CD14-positive monocyte (primary cell): Measurements from ENCODE around the gene IL17D. TPM values are rescaled to one million over a fixed set of nuclear protein-coding genes. Genes with fewer than 3 reads are reported as not detected.

Source experiments
- DNase-seq, 3 donors: peaks; one replicate each; pipeline ENCODE4 v3.0.0-alpha.2; 2011 to 2022
- H2AFZ ChIP-seq: 2 replicates; pipeline ENCODE4 v1.6.0; 2012; ENCODE audit warnings: mild to moderate bottlenecking, low read depth, low read length, inconsistent platforms; ENCODE audit not compliant: insufficient read depth, poor library complexity, severe bottlenecking
- H3K27ac ChIP-seq, 2 donors: 1 replicate in 1 of 2; 2 replicates in 1 of 2; pipeline ENCODE4 v1.5.1; 2012 to 2013; ENCODE audit warnings: low read length in 2 of 2, control low read depth in 1 of 2, inconsistent platforms in 1 of 2, low read depth in 1 of 2, mild to moderate bottlenecking in 1 of 2
- H3K27me3 ChIP-seq, 2 donors: one replicate each; pipeline versions ENCODE4 v1.6.0 to v1.6.1; 2011 to 2013; ENCODE audit warnings: low read length in 2 of 2; ENCODE audit not compliant: control insufficient read depth in 2 of 2, insufficient read depth in 2 of 2
- H3K36me3 ChIP-seq, 2 donors: replicated peaks in 1 of 2; 1 replicate in 1 of 2; 2 replicates in 1 of 2; pipeline versions ENCODE4 v1.5.1 to v1.6.1; 2012 to 2013; ENCODE audit warnings: low read length in 2 of 2, control low read depth in 1 of 2, inconsistent platforms in 1 of 2, mild to moderate bottlenecking in 1 of 2; ENCODE audit not compliant: insufficient read depth in 2 of 2, control insufficient read depth in 1 of 2
- H3K4me1 ChIP-seq, 2 donors: 1 replicate in 1 of 2; 2 replicates in 1 of 2; pipeline versions ENCODE4 v1.5.1 to v1.6.1; 2012 to 2013; ENCODE audit warnings: low read length in 2 of 2, control low read depth in 1 of 2, inconsistent platforms in 1 of 2, mild to moderate bottlenecking in 1 of 2, moderate library complexity in 1 of 2; ENCODE audit not compliant: insufficient read depth in 2 of 2, control insufficient read depth in 1 of 2
- H3K4me2 ChIP-seq: replicated peaks from 2 replicates; pipeline ENCODE3; 2012; ENCODE audit warnings: low read length, moderate library complexity, mild to moderate bottlenecking; ENCODE audit not compliant: poor library complexity, severe bottlenecking; ENCODE audit errors: extremely low read depth
- H3K4me3 ChIP-seq, 3 experiments: fragments of 200-600 bp in 1 of 3; sonication (generic) in 1 of 3; replicated peaks in 1 of 3; 1 replicate in 2 of 3; 2 replicates in 1 of 3; pipeline ENCODE4 v1.5.1; 2011 to 2013; ENCODE audit warnings: low read length in 3 of 3, mild to moderate bottlenecking in 3 of 3, control low read depth in 2 of 3, low read depth in 2 of 3, inconsistent platforms in 1 of 3, moderate library complexity in 1 of 3
- H3K79me2 ChIP-seq: 2 replicates; pipeline ENCODE4 v1.6.0; 2012; ENCODE audit warnings: mild to moderate bottlenecking, control low read depth, inconsistent platforms, low read length, moderate library complexity; ENCODE audit not compliant: insufficient read depth
- H3K9ac ChIP-seq: 2 replicates; pipeline ENCODE4 v1.6.0; 2017; ENCODE audit warnings: low read length, mild to moderate bottlenecking; ENCODE audit not compliant: insufficient read depth, poor library complexity, severe bottlenecking
- H3K9me3 ChIP-seq, 2 donors: replicated peaks in 1 of 2; 1 replicate in 1 of 2; 2 replicates in 1 of 2; pipeline versions ENCODE4 v1.5.1 to v1.6.1; 2012 to 2013; ENCODE audit warnings: low read length in 2 of 2, control low read depth in 1 of 2; ENCODE audit not compliant: control insufficient read depth in 1 of 2, insufficient read depth in 1 of 2
- H4K20me1 ChIP-seq: 2 replicates; pipeline ENCODE4 v1.6.0; 2012; ENCODE audit warnings: mild to moderate bottlenecking, low read length, control low read depth, moderate library complexity; ENCODE audit not compliant: insufficient read depth
- H3K27ac Mint-ChIP-seq, 7 donors: one replicate each; pipeline ENCODE4 v1.8.0; 2020; ENCODE audit warnings: mild to moderate bottlenecking in 7 of 7, mixed read lengths in 7 of 7, moderate library complexity in 6 of 7, inconsistent platforms in 2 of 7
- H3K27me3 Mint-ChIP-seq, 3 donors: one replicate each; pipeline ENCODE4 v1.8.0; 2021 to 2022; ENCODE audit warnings: low read depth in 3 of 3, mild to moderate bottlenecking in 3 of 3, mixed read lengths in 3 of 3, moderate library complexity in 3 of 3, inconsistent platforms in 1 of 3
- H3K36me3 Mint-ChIP-seq, 2 donors: one replicate each; pipeline ENCODE4 v1.8.0; 2020; ENCODE audit warnings: mixed read lengths in 2 of 2, inconsistent platforms in 1 of 2, mild to moderate bottlenecking in 1 of 2
- H3K4me1 Mint-ChIP-seq: one replicate; pipeline ENCODE4 v1.8.0; 2020; ENCODE audit warnings: mild to moderate bottlenecking, mixed read lengths
- H3K4me3 Mint-ChIP-seq, 2 donors: one replicate each; pipeline ENCODE4 v1.8.0; 2020; ENCODE audit warnings: mild to moderate bottlenecking in 2 of 2, mixed read lengths in 2 of 2, moderate library complexity in 1 of 2
- H3K9me3 Mint-ChIP-seq, 7 donors: one replicate each; pipeline ENCODE4 v1.8.0; 2020 to 2022; ENCODE audit warnings: mixed read lengths in 7 of 7, mild to moderate bottlenecking in 6 of 7, moderate library complexity in 6 of 7, inconsistent platforms in 2 of 7
- WGBS: methylation state at CpG from one replicate; pipeline ENCODE4 v1.1.5; 2013; ENCODE audit warnings: missing lambda C conversion rate; ENCODE audit not compliant: insufficient coverage; 5-methylcytosine and 5-hydroxymethylcytosine counted together
- intact Hi-C, 2 donors: fragments of 100-400 bp; cut with micrococcal nuclease; formaldehyde crosslinking; loops; one replicate each; pipeline versions ENCODE4 v1.15.0 to v1.15.1; 2023
- polyA plus RNA-seq, 3 donors: library from polyadenylated mRNA; depleted of rRNA in 1 of 3; unstranded in 2 of 3; stranded (reverse) in 1 of 3; fragments of 300-500 nt in 2 of 3; fragments of >200 nt in 1 of 3; fragmentation: Illumina TruSeq in 2 of 3; gene quantifications; 1 replicate in 2 of 3; 2 replicates in 1 of 3; pipeline ENCODE4 v1.2.3, GENCODE V29; 2012 to 2021
- TF ChIP-seq, protein P1 (sequence below): fragments of 200-600 bp; IDR thresholded peaks from one replicate; pipeline ENCODE4 v1.8.0; 2022; ENCODE audit warnings: antibody characterized with exemption, mild to moderate bottlenecking

The IL17D gene
- polyA plus RNA-seq, 3 donors = not detected

GRCh38 chr13:20714161-20714560 is 10.7 kb downstream of the IL17D start:
- intact Hi-C loops = loop anchor here (5.0 to 10.0 kb wide), 2 partner anchors 113 to 211 kb away; no protein-coding TSS in a partner anchor
- TF ChIP-seq, protein P1, sequence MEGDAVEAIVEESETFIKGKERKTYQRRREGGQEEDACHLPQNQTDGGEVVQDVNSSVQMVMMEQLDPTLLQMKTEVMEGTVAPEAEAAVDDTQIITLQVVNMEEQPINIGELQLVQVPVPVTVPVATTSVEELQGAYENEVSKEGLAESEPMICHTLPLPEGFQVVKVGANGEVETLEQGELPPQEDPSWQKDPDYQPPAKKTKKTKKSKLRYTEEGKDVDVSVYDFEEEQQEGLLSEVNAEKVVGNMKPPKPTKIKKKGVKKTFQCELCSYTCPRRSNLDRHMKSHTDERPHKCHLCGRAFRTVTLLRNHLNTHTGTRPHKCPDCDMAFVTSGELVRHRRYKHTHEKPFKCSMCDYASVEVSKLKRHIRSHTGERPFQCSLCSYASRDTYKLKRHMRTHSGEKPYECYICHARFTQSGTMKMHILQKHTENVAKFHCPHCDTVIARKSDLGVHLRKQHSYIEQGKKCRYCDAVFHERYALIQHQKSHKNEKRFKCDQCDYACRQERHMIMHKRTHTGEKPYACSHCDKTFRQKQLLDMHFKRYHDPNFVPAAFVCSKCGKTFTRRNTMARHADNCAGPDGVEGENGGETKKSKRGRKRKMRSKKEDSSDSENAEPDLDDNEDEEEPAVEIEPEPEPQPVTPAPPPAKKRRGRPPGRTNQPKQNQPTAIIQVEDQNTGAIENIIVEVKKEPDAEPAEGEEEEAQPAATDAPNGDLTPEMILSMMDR = no peak
- H3K27me3 ChIP-seq = peaks cover 0 to 2% of the 10 kb centered on the region in 2 donors
- 89% methylated on average over 8 of the region's 8 CpGs for WGBS
- no peak overlapping the region for H2AFZ ChIP-seq
- no peaks in the 10 kb centered on the region for H3K79me2 ChIP-seq
- no peaks in the 10 kb centered on the region for H3K9me3 ChIP-seq
- no peak overlapping the region for H3K4me2 ChIP-seq
- Mint-ChIP-seq H3K4me1 (peaks cover 6% of the 10 kb centered on the region), H3K27ac (no peak overlapping the region), H3K9me3 (no peaks in the 10 kb centered on the region), H3K27me3 (peaks cover 6 to 22% (median 6%) of the 10 kb centered on the region in 3 donors), H3K4me3 (no peak overlapping the region), H3K36me3 (no peaks in the 10 kb centered on the region)
- no peaks in the 10 kb centered on the region for H3K4me1 ChIP-seq
- no peaks in the 10 kb centered on the region for H4K20me1 ChIP-seq
- no peak overlapping the region for H3K9ac ChIP-seq
- no peak overlapping the region for H3K4me3 ChIP-seq
- no peak for DNase-seq
- no peak overlapping the region for H3K27ac ChIP-seq
- no peaks in the 10 kb centered on the region for H3K36me3 ChIP-seq

DNA sequence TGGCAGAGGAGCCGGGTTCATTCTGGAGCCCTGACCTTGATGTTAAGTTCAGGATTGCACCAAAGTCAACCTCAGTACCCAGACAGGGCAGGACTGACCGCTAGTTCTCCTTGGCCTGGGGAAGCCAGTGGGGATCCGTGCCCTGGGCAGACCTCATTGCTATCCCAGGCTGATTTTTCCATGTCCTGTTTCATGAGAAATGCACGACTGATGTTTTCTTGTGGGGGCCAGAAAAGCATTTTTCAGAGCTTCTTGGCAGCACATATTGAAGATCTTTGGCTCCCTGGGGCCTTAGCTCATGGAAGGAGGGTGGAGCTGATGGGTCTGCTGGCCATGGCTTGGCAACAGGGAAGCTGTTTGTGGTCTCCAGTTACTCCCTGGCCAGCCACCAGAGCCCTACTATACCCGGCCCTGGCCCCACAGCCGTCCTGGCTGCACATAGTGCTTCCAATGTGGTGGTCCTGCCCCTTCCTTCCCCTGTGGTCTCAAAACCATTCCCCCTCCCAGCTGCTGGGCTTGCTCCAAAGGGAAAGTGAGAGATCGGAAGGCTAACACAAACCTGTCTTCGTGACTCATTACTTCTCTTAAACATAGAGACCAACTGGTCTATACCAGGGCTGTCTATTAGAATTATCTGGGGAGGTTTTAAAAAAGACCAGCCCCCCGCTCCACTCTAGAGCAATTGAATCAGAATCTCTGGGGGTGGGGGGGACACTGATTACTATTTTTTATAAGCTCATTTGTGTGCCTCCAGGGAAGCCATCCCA is 11.2 kb downstream of the IL17D start:
- no peak overlapping the region for H2AFZ ChIP-seq
- Mint-ChIP-seq H3K27me3 (peaks cover 6 to 22% (median 6%) of the 10 kb centered on the region in 3 donors), H3K9me3 (no peaks in the 10 kb centered on the region), H3K4me1 (peaks cover 6% of the 10 kb centered on the region), H3K4me3 (no peak overlapping the region), H3K27ac (no peak overlapping the region), H3K36me3 (no peaks in the 10 kb centered on the region)
- no peak overlapping the region for H3K27ac ChIP-seq
- no peaks in the 10 kb centered on the region for H4K20me1 ChIP-seq
- intact Hi-C loops = loop anchor here (5.0 to 10.0 kb wide), 2 partner anchors 113 to 210 kb away; no protein-coding TSS in a partner anchor
- no peaks in the 10 kb centered on the region for H3K9me3 ChIP-seq
- H3K9ac ChIP-seq = no peak overlapping the region
- H3K79me2 ChIP-seq = no peaks in the 10 kb centered on the region
- peaks cover 0 to 2% of the 10 kb centered on the region in 2 donors for H3K27me3 ChIP-seq
- H3K4me2 ChIP-seq = no peak overlapping the region
- no peak overlapping the region for H3K4me3 ChIP-seq
- no peaks in the 10 kb centered on the region for H3K36me3 ChIP-seq
- DNase-seq = no peak
- no peaks in the 10 kb centered on the region for H3K4me1 ChIP-seq
- TF ChIP-seq, protein P1 = no peak
- 95% methylated on average over 4 of the region's 9 CpGs for WGBS
